Coronary artery (tissue), 2 donors: Measurements from ENCODE around the gene DDAH2.

Experiments
- DNase-seq: peaks from one replicate; pipeline ENCODE4 v3.0.0-alpha.2; 2017; ENCODE audit warnings: low spot score
- H3K27ac ChIP-seq, 2 donors: fragments of 200-600 bp; sonication (generic); one replicate each; pipeline ENCODE4 v1.5.1; 2016 to 2019
- H3K4me3 ChIP-seq: fragments of 200-600 bp; sonication (generic); 2 replicates; pipeline ENCODE4 v1.5.1; 2016; ENCODE audit warnings: mild to moderate bottlenecking, moderate library complexity
- CTCF ChIP-seq: fragments of 200-600 bp; sonication (generic); IDR thresholded peaks from one replicate; pipeline ENCODE4 v1.5.1; 2019; ENCODE audit warnings: antibody characterized with exemption

DDAH2 gene

GRCh38 chr6:31730631-31731086, 1.6 kb upstream of the DDAH2 start:
- DNase-seq: no peak
- Histone ChIP-seq H3K27ac (peak overlapping the region; percentile 86 to 99), H3K4me3 (peak overlapping the region; percentile 91)
- no peak for TF ChIP-seq CTCF

GRCh38 chr6:31729979-31730630, 1.0 kb upstream of the DDAH2 start:
- H3K4me3 ChIP-seq: peak overlapping the region; percentile 91
- peak overlapping the region; percentile 86 to 99 for H3K27ac ChIP-seq
- DNase-seq: peak; percentile 95
- no peak for TF ChIP-seq CTCF

- H3K4me3 ChIP-seq: peak overlapping the region; percentile 91
- peak; percentile 97 for DNase-seq
- H3K27ac ChIP-seq: peak overlapping the region; percentile 86 to 99
- no peak for TF ChIP-seq CTCF
Measured at GRCh38 chr6:31729515-31729978, 448 bp upstream of the DDAH2 start.

- H3K27ac ChIP-seq: peak overlapping the region; percentile 86 to 99
- DNase-seq: no peak
- peak overlapping the region; percentile 91 for H3K4me3 ChIP-seq
- TF ChIP-seq CTCF: no peak
Measured at GRCh38 chr6:31727717-31728671, 1.1 kb downstream of the DDAH2 start.

- no peak for TF ChIP-seq CTCF
- DNase-seq: no peak
- H3K27ac ChIP-seq: peak overlapping the region; percentile 86 to 99
- H3K4me3 ChIP-seq: peak overlapping the region; percentile 91
Measured at GRCh38 chr6:31727034-31727716, 1.9 kb downstream of the DDAH2 start.

- H3K4me3 ChIP-seq: no peak overlapping the region
- no peak overlapping the region for H3K27ac ChIP-seq
- TF ChIP-seq CTCF: no peak
- no peak for DNase-seq
Measured at GRCh38 chr6:31725502-31726350, 3.4 kb downstream of the DDAH2 start.
